ENCODE measurements around the gene TRHDE.

GRCh38 chr12:72368719-72369422 lies 96.7 kb downstream of the TRHDE start:
- no peak for TF ChIP-seq CTCF (IDR thresholded peaks at IDR 0.05)
- TF ChIP-seq POLR2A (IDR thresholded peaks at IDR 0.05): no peak
- TF ChIP-seq POLR2AphosphoS5 (IDR thresholded peaks at IDR 0.05): no peak
- TF ChIP-seq EP300 (IDR thresholded peaks at IDR 0.05): no peak

Data from sigmoid colon (tissue), 4 donors.